HepG2 (cell line): ENCODE measurements around the gene PCED1B.

Experiments
- CTCF ChIP-seq: sonication (generic); formaldehyde crosslinking; IDR thresholded peaks from 2 replicates; pipeline ENCODE4 v1.5.0; 2020; ENCODE audit warnings: mild to moderate bottlenecking, missing genetic modification reagents, moderate library complexity
- ELF4 ChIP-seq: sonication (generic); formaldehyde crosslinking; IDR thresholded peaks from 2 replicates; pipeline ENCODE4 v1.5.0; 2020; ENCODE audit warnings: missing genetic modification reagents, mild to moderate bottlenecking, moderate library complexity, borderline replicate concordance
- EZH2 ChIP-seq: conservative IDR thresholded peaks from 2 replicates; pipeline ENCODE4 v1.6.1; 2012; ENCODE audit warnings: mild to moderate bottlenecking, low read depth, low read length, moderate library complexity
- KLF16 ChIP-seq, 2 experiments: sonication (generic) in 1 of 2; formaldehyde crosslinking in 1 of 2; IDR thresholded peaks; 2 replicates each; pipeline versions ENCODE4 v1.6.1 to v1.8.0; 2016 to 2023; ENCODE audit warnings: missing genetic modification reagents in 2 of 2, missing compliant biosample characterization in 1 of 2
- MED13 ChIP-seq: sonication (generic); formaldehyde crosslinking; IDR thresholded peaks from 2 replicates; pipeline ENCODE4 v1.5.0; 2020; ENCODE audit warnings: missing genetic modification reagents
- POLR2AphosphoS2 ChIP-seq: IDR thresholded peaks from 2 replicates; pipeline ENCODE4 v1.6.1; 2011; ENCODE audit warnings: low read depth, low read length, improper control_type of control experiment
- RAD21 ChIP-seq: fragments of 450-650 bp; formaldehyde crosslinking; IDR thresholded peaks from 2 replicates; pipeline ENCODE4 v1.5.0; 2020; ENCODE audit warnings: mild to moderate bottlenecking
- STAT5B ChIP-seq: sonication (generic); formaldehyde crosslinking; IDR thresholded peaks from 2 replicates; pipeline ENCODE4 v1.4.0; 2020; ENCODE audit warnings: missing genetic modification reagents
- SUZ12 ChIP-seq: fragments of 150-350 bp; IDR thresholded peaks from 2 replicates; pipeline ENCODE4 v1.6.1; 2014; ENCODE audit warnings: low read depth, low read length
- ZNF569 ChIP-seq: sonication (generic); formaldehyde crosslinking; IDR thresholded peaks from 2 replicates; pipeline ENCODE4 v1.5.0; 2020; ENCODE audit warnings: mild to moderate bottlenecking, missing genetic modification reagents, moderate library complexity, borderline replicate concordance
- ZNF574 ChIP-seq: sonication (generic); formaldehyde crosslinking; IDR thresholded peaks from 2 replicates; pipeline ENCODE4 v1.4.0; 2020; ENCODE audit warnings: missing genetic modification reagents
- ZNF780A ChIP-seq: sonication (generic); formaldehyde crosslinking; IDR thresholded peaks from 2 replicates; pipeline ENCODE4 v1.8.0; 2022; ENCODE audit warnings: mild to moderate bottlenecking, missing genetic modification reagents, moderate library complexity

DNA sequence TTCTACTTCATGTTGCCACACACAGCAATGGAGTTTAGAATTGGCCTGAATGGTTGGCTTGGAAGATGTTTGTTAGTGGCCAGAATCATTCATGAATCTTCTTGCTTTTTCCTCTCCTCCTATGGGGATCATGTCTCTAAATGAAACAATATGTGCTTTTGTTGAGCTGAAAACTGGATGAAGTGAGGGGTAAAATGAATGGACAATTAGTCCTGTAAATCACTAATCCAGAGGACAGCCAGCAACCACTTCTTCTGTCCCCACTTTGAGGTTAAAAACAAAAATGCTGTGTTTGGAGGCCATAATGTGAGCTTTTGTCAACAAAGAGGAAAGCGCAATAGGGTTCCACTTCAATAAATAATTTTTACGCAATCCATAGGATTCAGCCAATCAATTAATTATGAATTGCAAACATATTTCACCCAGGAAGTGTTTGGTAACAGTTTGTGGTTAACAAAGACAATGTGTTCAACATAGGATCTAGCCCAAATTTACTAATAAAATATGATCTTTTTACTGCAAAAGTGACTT is 30.7 kb downstream of the PCED1B start:
- TF ChIP-seq SUZ12: no peak
- no peak for TF ChIP-seq RAD21 (CRISPR knock-in tag)
- no peak for TF ChIP-seq ZNF780A (CRISPR knock-in tag)
- no peak for TF ChIP-seq MED13 (CRISPR knock-in tag)
- TF ChIP-seq ZNF574: no peak
- TF ChIP-seq ZNF569: no peak
- no peak for TF ChIP-seq POLR2AphosphoS2
- TF ChIP-seq STAT5B (CRISPR knock-in tag): no peak
- no peak for TF ChIP-seq CTCF (CRISPR knock-in tag)
- TF ChIP-seq KLF16 (CRISPR knock-in tag; IDR thresholded peaks at IDR 0.05): no peak
- TF ChIP-seq EZH2: no peak
- TF ChIP-seq ELF4 (CRISPR knock-in tag): no peak
